ENCODE measurements around the gene DYNAP.

DYNAP gene, protein sequence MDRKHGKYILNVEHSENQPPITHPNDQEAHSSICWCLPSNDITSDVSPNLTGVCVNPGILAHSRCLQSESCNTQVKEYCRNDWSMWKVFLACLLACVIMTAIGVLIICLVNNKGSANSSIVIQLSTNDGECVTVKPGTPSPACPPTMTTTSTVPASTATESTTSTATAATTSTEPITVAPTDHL

DNA sequence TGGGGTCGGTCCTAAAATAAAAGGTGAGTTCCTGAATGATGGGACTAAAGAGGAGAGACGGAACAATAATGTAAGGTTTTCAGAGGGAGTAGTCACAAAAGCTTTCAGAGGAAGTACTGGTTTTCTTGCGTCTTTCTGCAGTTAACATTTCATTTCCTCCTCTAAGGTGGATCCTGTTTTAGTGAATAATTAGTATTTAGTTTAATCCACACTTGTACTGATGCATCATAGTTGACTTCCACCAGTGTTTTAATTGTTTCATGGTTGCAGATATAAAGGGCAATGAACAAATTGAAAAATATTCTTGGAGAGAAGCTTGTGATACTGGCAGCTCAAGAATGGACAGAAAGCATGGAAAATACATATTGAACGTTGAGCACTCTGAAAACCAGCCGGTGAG, at the start of gene DYNAP:
Gene DYNAP (plus strand): TSS at position 301 of the 400 bp plus-strand sequence. CDS start 38 bp downstream, at position 339.
- Histone ChIP-seq H3K4me3 (ENCODE audit: low read length) (no peak within 1 kb of the TSS), H3K27me3 (ENCODE audit: insufficient read depth, low read length) (no peaks in the 10 kb centered on the region), H3K27ac (ENCODE audit: low read length) (no peak within 1 kb of the TSS), H3K4me1 (ENCODE audit: insufficient read depth, low read length) (no peaks in the 10 kb centered on the region; the same call in 1 of the 2 replicates), H3K36me3 (ENCODE audit: insufficient read depth, low read depth, low read length) (no peaks in the 10 kb centered on the region), H3K9me3 (ENCODE audit: insufficient read depth, low read depth, low read length) (no peaks in the 10 kb centered on the region), H3K9ac (ENCODE audit: low read depth, low read length) (no peak within 1 kb of the TSS)

DNA sequence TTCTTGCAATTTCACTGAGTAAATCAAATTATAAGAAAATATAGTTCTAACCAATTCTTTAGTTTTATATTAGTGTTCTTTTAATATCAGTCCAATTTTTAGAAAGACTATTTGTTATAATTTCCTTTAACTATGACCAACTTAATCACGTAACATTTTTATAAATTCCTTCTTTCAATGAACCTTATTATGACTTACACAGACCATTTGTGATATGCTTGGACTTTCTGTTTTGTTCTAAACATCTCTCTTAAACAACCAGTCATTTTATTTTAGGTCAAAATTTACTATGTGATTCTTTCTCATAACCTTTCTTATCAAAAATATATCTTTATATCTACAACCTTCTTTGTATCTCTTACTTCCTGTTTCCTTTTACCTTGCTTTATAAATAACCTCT, 39.5 kb upstream of the DYNAP start:
- peaks cover 61% of the 10 kb centered on the region for H3K9me3 ChIP-seq (ENCODE audit: insufficient read depth, low read depth, low read length)
- H3K27ac ChIP-seq (ENCODE audit: low read length) = no peak overlapping the region
- no peaks in the 10 kb centered on the region for H3K27me3 ChIP-seq (ENCODE audit: insufficient read depth, low read length)
- no peak overlapping the region for H3K9ac ChIP-seq (ENCODE audit: low read depth, low read length)
- no peaks in the 10 kb centered on the region for H3K36me3 ChIP-seq (ENCODE audit: insufficient read depth, low read depth, low read length)
- H3K4me1 ChIP-seq (ENCODE audit: insufficient read depth, low read length) = no peaks in the 10 kb centered on the region
- no peak overlapping the region for H3K4me3 ChIP-seq (ENCODE audit: low read length)

DNA sequence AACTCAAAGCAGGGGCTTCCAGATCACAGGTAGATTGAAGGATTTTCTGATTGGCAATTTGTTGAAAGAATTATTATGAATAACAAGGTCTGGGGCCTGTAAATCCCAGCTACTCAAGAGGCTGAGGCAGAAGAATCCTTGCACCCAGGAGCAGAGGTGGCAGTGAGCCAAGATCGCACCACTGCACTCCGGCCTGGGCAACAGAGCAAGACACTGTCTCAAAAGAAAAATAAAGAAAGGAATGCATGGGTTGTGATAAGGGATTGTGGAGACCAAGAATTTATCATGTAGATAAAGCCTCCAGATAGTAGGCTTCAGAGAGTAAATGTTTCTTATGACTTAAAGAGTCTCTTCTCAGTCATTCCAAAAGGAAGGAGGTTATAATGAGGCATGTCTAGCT, 35.8 kb upstream of the DYNAP start:
- H3K27me3 ChIP-seq (ENCODE audit: insufficient read depth, low read length) = no peaks in the 10 kb centered on the region
- no peaks in the 10 kb centered on the region; the same call in 1 of the 2 replicates for H3K4me1 ChIP-seq (ENCODE audit: insufficient read depth, low read length)
- peaks cover 34% of the 10 kb centered on the region for H3K9me3 ChIP-seq (ENCODE audit: insufficient read depth, low read depth, low read length)
- no peak overlapping the region for H3K4me3 ChIP-seq (ENCODE audit: low read length)
- H3K36me3 ChIP-seq (ENCODE audit: insufficient read depth, low read depth, low read length) = no peaks in the 10 kb centered on the region
- H3K9ac ChIP-seq (ENCODE audit: low read depth, low read length) = no peak overlapping the region
- H3K27ac ChIP-seq (ENCODE audit: low read length) = no peak overlapping the region

DNA sequence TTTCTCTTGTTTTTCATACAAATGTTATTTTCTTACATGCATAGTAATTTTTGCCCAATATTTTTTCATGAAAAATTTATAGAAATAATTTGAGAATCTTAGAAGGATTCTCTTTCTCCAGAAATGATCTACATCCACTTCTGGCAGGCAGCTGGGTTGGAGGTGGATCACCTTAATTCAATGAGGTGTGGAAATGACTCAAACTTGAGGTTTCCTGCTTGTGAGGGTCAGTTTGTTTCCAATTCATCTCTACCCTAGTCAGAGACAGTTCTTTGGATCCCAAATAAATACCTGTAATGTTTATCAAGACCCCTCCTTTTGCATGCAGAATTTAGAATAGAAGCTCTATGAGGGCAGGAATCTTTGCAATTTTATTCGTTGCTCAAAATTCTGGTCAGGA, 35.0 kb upstream of the DYNAP start:
- Histone ChIP-seq H3K27me3 (ENCODE audit: insufficient read depth, low read length) (no peaks in the 10 kb centered on the region), H3K4me1 (ENCODE audit: insufficient read depth, low read length) (no peaks in the 10 kb centered on the region; the same call in 1 of the 2 replicates), H3K4me3 (ENCODE audit: low read length) (no peak overlapping the region), H3K27ac (ENCODE audit: low read length) (no peak overlapping the region), H3K36me3 (ENCODE audit: insufficient read depth, low read depth, low read length) (no peaks in the 10 kb centered on the region), H3K9me3 (ENCODE audit: insufficient read depth, low read depth, low read length) (peaks cover 27% of the 10 kb centered on the region), H3K9ac (ENCODE audit: low read depth, low read length) (no peak overlapping the region)

DNA sequence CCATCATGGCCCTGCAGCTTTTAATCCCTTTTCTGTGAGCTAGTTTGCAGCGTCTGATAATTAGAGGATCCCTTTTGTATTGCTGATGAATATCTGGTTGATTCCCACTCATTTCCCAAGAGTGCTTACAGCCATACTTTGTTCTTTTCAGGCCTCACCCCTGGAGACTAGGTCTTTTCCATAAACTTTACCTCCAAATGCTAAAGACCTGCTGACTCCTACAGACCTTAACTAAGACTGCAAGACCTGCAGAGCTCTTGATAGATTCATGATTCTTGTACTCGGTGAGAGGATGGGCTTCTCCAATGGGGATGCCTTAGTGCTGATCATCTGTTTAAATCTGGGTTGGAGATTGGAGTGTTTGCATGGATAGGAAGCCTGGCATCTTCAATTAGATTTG, 33.1 kb upstream of the DYNAP start:
- no peaks in the 10 kb centered on the region for H3K36me3 ChIP-seq (ENCODE audit: insufficient read depth, low read depth, low read length)
- H3K27me3 ChIP-seq (ENCODE audit: insufficient read depth, low read length) = no peaks in the 10 kb centered on the region
- H3K4me1 ChIP-seq (ENCODE audit: insufficient read depth, low read length) = no peaks in the 10 kb centered on the region; the same call in 1 of the 2 replicates
- no peak overlapping the region for H3K27ac ChIP-seq (ENCODE audit: low read length)
- no peak overlapping the region for H3K4me3 ChIP-seq (ENCODE audit: low read length)
- peaks cover 8% of the 10 kb centered on the region for H3K9me3 ChIP-seq (ENCODE audit: insufficient read depth, low read depth, low read length)
- H3K9ac ChIP-seq (ENCODE audit: low read depth, low read length) = no peak overlapping the region

DNA sequence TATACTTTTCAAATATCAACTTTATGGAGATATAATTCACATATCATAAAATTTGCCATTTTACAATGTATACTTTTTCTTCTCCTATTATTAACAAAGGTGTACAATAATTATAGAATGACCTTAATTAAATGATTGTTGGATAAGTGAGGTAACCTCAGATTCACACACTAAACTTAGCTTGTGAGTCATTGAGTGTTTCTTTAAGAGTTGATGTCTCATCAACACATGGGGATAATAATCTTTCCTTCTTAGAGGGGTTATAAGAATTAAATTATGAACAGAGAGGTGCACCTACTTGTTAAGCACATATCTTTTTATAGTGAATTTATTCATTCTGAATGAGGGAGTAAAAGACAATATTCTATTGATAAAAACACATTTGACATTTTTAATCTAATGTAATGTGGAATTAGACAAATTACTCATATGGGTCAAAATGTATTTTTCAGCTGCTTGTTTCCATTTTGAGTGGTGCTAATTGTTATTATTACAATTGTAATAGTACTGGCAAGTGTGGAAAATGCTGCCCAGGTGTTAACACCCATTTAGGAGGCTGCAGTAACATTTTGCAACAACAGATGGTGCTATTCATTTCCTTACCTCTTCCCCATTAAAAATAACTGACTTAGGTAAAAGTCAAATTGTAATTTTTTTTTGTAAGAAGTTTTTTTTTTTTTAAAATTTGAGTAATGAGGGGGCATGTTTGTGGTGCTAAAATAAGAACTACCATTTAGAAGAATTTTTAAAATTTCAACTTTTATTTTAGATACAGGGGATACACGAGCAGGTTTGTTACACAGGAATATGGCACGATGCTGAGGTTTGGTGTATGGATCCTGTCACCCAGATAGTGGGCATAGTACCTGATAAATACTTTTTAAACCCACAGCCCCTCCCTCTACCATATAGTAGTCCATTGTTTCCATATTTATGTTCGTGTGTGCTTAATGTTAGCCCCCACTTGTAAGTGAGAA, 32.1 kb upstream of the DYNAP start:
- Histone ChIP-seq H3K27me3 (ENCODE audit: insufficient read depth, low read length) (no peaks in the 10 kb centered on the region), H3K27ac (ENCODE audit: low read length) (no peak overlapping the region), H3K4me3 (ENCODE audit: low read length) (no peak overlapping the region), H3K4me1 (ENCODE audit: insufficient read depth, low read length) (no peaks in the 10 kb centered on the region; the same call in 1 of the 2 replicates), H3K36me3 (ENCODE audit: insufficient read depth, low read depth, low read length) (no peaks in the 10 kb centered on the region), H3K9me3 (ENCODE audit: insufficient read depth, low read depth, low read length) (no peaks in the 10 kb centered on the region; the same call in 1 of the 2 replicates), H3K9ac (ENCODE audit: low read depth, low read length) (no peak overlapping the region)

DNA sequence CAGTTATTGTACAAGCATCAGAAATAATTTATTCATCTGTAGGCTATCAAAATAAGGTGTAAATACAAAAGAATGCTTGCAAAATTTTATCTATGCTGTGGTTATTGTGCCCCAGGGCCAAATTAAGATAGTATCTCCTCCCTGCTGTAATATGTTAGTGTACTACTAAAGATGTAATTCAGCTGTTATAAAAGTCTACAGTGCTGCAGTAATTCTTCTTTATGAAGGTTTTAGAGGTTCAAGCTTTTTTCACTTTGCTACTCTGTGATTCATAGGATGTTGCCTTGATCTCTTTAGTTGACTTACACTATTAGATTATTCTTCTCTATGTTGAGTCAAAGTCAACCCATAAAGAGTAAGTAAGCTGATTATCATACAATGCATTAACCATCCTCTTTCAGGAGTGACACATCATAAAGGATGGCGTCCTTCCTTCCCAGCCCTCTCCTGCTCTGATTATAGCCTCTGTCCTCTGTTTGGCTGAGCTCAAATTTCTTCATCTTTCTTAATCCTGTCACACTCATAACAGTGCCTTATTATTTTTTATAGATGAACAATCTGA, 29.3 kb upstream of the DYNAP start:
- no peaks in the 10 kb centered on the region for H3K27me3 ChIP-seq (ENCODE audit: insufficient read depth, low read length)
- no peaks in the 10 kb centered on the region; the same call in 1 of the 2 replicates for H3K9me3 ChIP-seq (ENCODE audit: insufficient read depth, low read depth, low read length)
- H3K36me3 ChIP-seq (ENCODE audit: insufficient read depth, low read depth, low read length) = no peaks in the 10 kb centered on the region
- H3K9ac ChIP-seq (ENCODE audit: low read depth, low read length) = no peak overlapping the region
- no peak overlapping the region for H3K27ac ChIP-seq (ENCODE audit: low read length)
- H3K4me1 ChIP-seq (ENCODE audit: insufficient read depth, low read length) = no peaks in the 10 kb centered on the region; the same call in 1 of the 2 replicates
- no peak overlapping the region for H3K4me3 ChIP-seq (ENCODE audit: low read length)

DNA sequence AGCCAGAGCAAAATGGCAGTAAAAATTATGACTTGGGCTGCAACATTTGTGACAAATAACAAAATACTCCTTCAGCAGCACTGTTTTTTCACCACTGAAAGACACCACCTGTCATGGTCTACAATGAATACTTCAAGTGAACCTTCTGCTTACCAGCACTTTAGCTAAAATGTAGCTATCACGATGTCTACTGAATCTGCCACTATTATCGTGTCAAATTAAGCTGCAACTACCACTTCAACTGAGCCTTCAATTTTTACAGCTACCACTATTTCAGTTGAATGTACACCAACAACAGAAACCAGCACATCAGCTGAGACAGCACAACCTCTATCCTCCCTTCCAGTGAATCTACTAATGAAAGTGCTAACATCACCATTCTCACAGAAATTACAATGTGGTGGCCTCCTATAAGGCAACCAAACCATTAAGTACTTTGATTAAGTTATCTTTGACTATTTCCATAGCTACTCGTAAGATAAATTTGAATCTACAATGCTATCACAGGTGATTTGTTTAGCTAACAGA, 10.8 kb upstream of the DYNAP start:
- Histone ChIP-seq H3K27ac (ENCODE audit: low read length) (no peak overlapping the region), H3K27me3 (ENCODE audit: insufficient read depth, low read length) (no peaks in the 10 kb centered on the region), H3K36me3 (ENCODE audit: insufficient read depth, low read depth, low read length) (no peaks in the 10 kb centered on the region), H3K9ac (ENCODE audit: low read depth, low read length) (no peak overlapping the region), H3K4me3 (ENCODE audit: low read length) (no peak overlapping the region), H3K4me1 (ENCODE audit: insufficient read depth, low read length) (no peaks in the 10 kb centered on the region), H3K9me3 (ENCODE audit: insufficient read depth, low read depth, low read length) (no peaks in the 10 kb centered on the region)

DNA sequence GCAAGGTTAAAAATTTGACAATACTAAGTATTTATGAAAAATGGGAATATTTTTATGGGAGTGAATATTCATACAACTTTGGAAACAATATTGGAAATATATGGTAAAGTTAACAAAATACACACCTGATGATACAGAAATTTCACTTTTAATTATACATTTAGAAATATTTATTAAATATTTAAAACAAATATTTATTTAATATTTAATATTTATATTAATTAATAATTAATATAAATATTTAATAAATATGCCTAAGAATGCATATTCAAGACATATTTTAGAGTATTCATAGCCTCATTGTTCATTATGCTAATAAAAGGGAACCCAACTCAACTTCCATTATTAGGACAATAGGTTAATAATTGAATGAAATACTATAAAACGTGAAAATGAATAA, 7.0 kb upstream of the DYNAP start:
- Histone ChIP-seq H3K4me3 (ENCODE audit: low read length) (no peak overlapping the region), H3K27ac (ENCODE audit: low read length) (no peak overlapping the region), H3K27me3 (ENCODE audit: insufficient read depth, low read length) (no peaks in the 10 kb centered on the region), H3K4me1 (ENCODE audit: insufficient read depth, low read length) (no peaks in the 10 kb centered on the region), H3K9me3 (ENCODE audit: insufficient read depth, low read depth, low read length) (no peaks in the 10 kb centered on the region), H3K36me3 (ENCODE audit: insufficient read depth, low read depth, low read length) (no peaks in the 10 kb centered on the region), H3K9ac (ENCODE audit: low read depth, low read length) (no peak overlapping the region)

DNA sequence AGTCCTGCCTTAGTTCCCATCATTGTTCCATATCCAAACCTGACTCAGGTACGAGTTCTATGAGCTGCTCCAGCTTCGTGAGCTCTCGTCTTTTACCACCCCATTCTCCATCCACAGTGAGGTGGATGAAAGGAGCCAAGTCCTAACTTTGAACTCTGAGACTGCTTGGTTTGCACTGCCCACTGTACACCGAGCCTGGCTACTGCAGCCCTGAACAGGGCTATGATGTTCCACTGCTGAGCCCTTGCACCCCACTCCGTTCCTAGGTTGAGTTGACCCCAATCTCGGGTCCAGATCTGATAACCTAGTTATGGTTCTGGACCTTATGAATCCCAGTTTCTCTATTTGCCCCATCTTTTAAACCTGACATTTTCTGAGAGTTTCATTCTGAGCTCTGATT, 5.3 kb upstream of the DYNAP start:
- Histone ChIP-seq H3K27me3 (ENCODE audit: insufficient read depth, low read length) (no peaks in the 10 kb centered on the region), H3K36me3 (ENCODE audit: insufficient read depth, low read depth, low read length) (no peaks in the 10 kb centered on the region), H3K4me3 (ENCODE audit: low read length) (no peak overlapping the region), H3K9me3 (ENCODE audit: insufficient read depth, low read depth, low read length) (no peaks in the 10 kb centered on the region), H3K4me1 (ENCODE audit: insufficient read depth, low read length) (no peaks in the 10 kb centered on the region), H3K27ac (ENCODE audit: low read length) (no peak overlapping the region), H3K9ac (ENCODE audit: low read depth, low read length) (no peak overlapping the region)

DNA sequence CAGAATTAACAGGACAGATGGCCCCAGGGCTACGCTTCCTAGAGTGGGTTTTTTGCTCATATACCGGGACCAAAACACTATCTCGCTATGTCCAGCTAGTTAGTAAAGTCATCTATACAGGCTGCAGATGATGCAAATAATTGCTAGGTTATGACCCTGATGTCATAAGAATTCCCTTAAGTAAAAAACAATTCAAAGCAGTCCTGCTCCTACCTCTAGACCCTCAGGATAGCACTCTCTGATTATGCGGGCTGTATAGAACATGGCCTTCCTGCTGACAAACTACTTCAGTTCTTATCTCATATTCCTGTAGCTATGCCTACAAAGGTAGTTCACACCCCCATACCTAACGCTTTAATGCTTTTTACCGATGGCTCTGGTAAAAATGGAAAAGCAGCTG, 13.2 kb downstream of the DYNAP start:
- peaks cover 34% of the 10 kb centered on the region for H3K4me1 ChIP-seq (ENCODE audit: insufficient read depth, low read length)
- no peaks in the 10 kb centered on the region for H3K27me3 ChIP-seq (ENCODE audit: insufficient read depth, low read length)
- H3K27ac ChIP-seq (ENCODE audit: low read length) = no peak overlapping the region
- no peak overlapping the region for H3K9ac ChIP-seq (ENCODE audit: low read depth, low read length)
- no peaks in the 10 kb centered on the region for H3K36me3 ChIP-seq (ENCODE audit: insufficient read depth, low read depth, low read length)
- no peak overlapping the region for H3K4me3 ChIP-seq (ENCODE audit: low read length)
- H3K9me3 ChIP-seq (ENCODE audit: insufficient read depth, low read depth, low read length) = no peaks in the 10 kb centered on the region

Measured in iPS-20b (cell line).